H1 (cell line): ENCODE measurements around the gene BPIFB3. TPM values are rescaled to one million over a fixed set of nuclear protein-coding genes. Genes with fewer than 3 reads are reported as not detected.

ENCODE experiments used
- ATF3 ChIP-seq: IDR thresholded peaks from 2 replicates; pipeline ENCODE4 v1.6.1; 2011; ENCODE audit warnings: low read depth, mild to moderate bottlenecking, low read length; ENCODE audit not compliant: insufficient read depth
- CBX5 ChIP-seq: fragments of 300-800, 300-1000 bp; sonication (generic); IDR thresholded peaks from 2 replicates; pipeline ENCODE4 v1.7.1; 2016; ENCODE audit warnings: antibody characterized with exemption, low read length, low read depth
- CHD7 ChIP-seq: fragments of 300-600 bp; sonication (generic); IDR thresholded peaks from 2 replicates; pipeline ENCODE4 v1.7.1; 2012; ENCODE audit warnings: low read length, moderate library complexity, mild to moderate bottlenecking, inconsistent platforms; ENCODE audit not compliant: insufficient replicate concordance
- GABPA ChIP-seq: IDR thresholded peaks from 2 replicates; pipeline ENCODE4 v1.6.1; 2011; ENCODE audit warnings: mild to moderate bottlenecking, low read length, moderate library complexity, borderline replicate concordance; ENCODE audit not compliant: insufficient read depth
- SIN3A ChIP-seq, 2 experiments: IDR thresholded peaks in 1 of 2; conservative IDR thresholded peaks in 1 of 2; 2 replicates each; pipeline ENCODE4 v1.6.1; 2011 to 2012; ENCODE audit warnings: low read length in 2 of 2, improper control_type of control experiment in 1 of 2, low read depth in 1 of 2, mild to moderate bottlenecking in 1 of 2
- polyA plus RNA-seq, 7 experiments: library from polyadenylated mRNA; depleted of rRNA in 3 of 7; stranded (reverse) in 5 of 7; unstranded in 2 of 7; fragments of >200 nt in 5 of 7; fragments of 200-250 nt in 2 of 7; gene quantifications; 1 replicate in 5 of 7; 2 replicates in 1 of 7; 4 replicates in 1 of 7; pipeline versions ENCODE4 v1.2.1 to v1.2.3, GENCODE V29; 2011 to 2013; ENCODE audit warnings: missing spikeins in 2 of 7, mixed read lengths in 2 of 7
- total RNA-seq: library from RNA; stranded (reverse); fragmentation: NEBNext Ultra II Directional; extraction: Animal tissue kit (Norgen Biotek cat#: 25700); gene quantifications from 2 replicates; pipeline ENCODE4 v1.2.1, GENCODE V29; 2021

Gene BPIFB3
- total and polyA plus RNA-seq, 2 of the 8 experiments (the other 6 are each of a cell fraction or from before 2014, with no cell fraction given), result not detected

- TF ChIP-seq CHD7 (no peak), SIN3A (conservative IDR thresholded peaks at IDR 0.05 in 1 of 2, IDR thresholded peaks at IDR 0.05 in 1 of 2; ENCODE audit: low read depth in 1 of 2, low read length in 2 of 2) (no peak), ATF3 (no peak), GABPA (no peak), CBX5 (no peak)
- TF ChIP-seq, all 59 proteins: peak for 0
These were observed 59.1 kb downstream of the BPIFB3 start (continued) for GRCh38 chr20:33112547-33113386.
